HL-60/S4 (cell line): Measurements from ENCODE around the gene HOXA13.

Experiments used
- in situ Hi-C: fragments of 300-500 bp; cut with MboI; formaldehyde crosslinking; loops from 2 replicates; pipeline ENCODE4 v1.14.3; 2022; ENCODE audit warnings: low sequenced_read_pairs

The HOXA13 gene

DNA sequence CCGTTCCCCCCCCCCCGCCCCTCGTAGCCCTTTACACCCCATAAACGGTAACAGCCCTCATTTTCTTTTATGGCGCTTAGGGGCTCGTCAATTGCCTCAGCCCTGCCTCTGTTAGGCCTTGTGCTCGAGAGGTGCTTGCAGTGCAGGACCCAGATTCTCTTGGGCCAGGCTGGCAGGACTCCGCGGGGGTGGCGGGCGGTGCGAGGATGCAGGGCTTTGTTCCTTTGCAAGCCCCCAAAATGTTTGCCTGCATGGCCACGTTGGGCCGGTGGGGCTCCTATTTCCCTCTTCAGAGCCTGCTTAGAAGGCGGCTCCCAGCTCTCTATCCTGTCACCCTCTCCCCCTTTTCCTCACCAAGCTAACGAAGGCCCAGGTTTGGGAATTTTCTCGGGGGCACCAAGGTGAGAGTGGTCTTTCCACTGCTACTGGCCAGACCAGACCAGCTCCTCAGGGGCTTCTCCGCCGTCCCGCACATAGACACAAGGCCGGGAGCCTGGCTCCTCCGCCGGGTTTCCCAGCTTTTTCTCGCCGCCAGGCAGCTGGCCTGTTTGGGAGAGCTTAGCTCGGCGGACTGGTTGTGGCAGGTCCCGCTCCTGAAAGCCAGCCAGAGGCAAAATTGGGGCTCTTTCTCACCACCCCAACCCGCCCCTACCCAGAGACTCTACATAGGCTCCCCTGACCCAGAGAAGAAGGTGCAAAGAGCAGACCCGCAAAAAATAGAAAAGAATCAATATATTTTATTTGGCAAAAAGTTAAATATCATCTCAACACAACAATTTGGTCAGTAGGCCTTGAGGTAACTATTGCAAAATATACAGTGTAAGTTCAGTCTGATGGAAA is 38.0 kb downstream of the HOXA13 start:
- in situ Hi-C loops = loop anchor here (25.0 kb wide), 1 partner anchor 800 kb away; no protein-coding TSS in a partner anchor

DNA sequence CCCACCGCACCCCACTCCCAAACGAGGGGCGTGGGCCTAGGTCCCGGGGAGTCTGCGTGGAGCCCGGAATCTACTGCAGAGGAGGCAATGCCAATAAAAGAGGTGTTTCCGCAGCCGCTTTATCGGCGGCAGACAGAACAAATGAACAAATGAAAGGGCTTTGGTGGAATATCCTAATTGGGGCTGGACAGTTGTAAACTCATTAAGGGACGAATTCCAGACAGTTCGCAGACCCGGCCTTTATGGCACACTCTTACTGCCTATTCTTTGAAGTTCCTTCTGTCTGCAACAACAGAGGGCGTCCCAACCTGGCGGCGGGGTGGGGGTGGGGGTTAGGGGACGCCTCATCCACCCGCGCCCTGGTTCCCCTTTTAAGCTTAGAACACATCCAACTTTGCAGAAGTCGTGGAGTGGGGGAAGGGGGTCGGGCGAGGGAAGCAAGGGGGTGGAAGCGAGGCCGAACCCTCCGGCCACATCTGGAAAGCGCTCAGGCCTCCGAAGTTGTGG is 38.6 kb downstream of the HOXA13 start:
- in situ Hi-C loops = loop anchor here (25.0 kb wide), 1 partner anchor 799 kb away; no protein-coding TSS in a partner anchor

DNA sequence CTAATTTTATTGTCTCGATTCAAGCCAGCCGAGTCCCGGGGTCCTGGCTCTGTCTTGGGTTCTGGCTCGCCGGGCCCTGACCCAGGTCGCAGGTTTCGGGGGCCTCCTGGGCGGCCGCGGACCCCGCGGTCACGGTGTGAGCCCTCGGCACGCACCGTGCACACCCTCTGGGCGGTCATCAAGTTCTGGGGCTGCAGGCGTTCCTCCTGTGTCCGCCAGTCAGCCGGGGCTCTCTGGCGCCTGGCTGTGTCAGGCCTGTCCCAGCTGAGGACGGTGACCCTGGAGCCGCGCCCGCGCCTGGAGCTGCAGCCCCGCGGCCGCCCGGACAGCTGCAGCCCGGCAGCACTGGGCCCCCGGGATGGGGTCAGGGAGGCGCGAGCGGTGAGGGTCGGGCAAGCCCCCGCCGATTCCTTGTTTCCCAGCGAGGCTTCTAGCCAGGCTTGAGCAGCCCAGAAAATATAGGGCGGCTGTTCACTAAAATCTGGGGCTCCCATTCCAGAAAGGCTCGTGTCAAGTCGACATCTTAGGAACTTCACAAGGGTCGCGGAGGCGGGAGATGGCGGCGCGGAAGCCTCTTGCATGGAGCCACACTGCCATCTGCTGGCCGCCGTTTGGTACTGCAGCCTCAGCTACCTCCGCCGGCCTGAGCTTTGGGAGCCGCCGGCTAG is 39.2 kb downstream of the HOXA13 start:
- in situ Hi-C loops = loop anchor here (25.0 kb wide), 1 partner anchor 798 kb away; no protein-coding TSS in a partner anchor

DNA sequence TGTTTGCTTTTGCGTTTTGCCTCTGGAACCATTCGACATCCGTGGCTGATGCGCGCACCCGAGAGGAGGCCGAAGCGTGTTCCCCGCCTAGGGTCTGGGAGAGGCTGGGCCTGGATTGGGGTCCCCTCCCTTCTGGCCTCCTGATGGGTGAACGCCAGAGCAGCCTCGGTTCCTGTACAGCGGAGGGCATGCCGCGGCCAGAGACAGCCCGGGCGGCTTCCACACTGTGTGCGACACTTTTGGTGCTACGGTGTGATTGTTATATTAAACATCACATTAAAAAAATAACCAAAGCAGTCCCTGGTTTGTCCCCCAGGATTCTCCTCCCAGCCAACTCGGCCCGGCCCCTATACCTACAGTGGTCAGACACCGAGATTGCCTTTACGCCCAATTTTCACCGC is 39.7 kb downstream of the HOXA13 start:
- in situ Hi-C loops = loop anchor here (25.0 kb wide), 1 partner anchor 798 kb away; no protein-coding TSS in a partner anchor

DNA sequence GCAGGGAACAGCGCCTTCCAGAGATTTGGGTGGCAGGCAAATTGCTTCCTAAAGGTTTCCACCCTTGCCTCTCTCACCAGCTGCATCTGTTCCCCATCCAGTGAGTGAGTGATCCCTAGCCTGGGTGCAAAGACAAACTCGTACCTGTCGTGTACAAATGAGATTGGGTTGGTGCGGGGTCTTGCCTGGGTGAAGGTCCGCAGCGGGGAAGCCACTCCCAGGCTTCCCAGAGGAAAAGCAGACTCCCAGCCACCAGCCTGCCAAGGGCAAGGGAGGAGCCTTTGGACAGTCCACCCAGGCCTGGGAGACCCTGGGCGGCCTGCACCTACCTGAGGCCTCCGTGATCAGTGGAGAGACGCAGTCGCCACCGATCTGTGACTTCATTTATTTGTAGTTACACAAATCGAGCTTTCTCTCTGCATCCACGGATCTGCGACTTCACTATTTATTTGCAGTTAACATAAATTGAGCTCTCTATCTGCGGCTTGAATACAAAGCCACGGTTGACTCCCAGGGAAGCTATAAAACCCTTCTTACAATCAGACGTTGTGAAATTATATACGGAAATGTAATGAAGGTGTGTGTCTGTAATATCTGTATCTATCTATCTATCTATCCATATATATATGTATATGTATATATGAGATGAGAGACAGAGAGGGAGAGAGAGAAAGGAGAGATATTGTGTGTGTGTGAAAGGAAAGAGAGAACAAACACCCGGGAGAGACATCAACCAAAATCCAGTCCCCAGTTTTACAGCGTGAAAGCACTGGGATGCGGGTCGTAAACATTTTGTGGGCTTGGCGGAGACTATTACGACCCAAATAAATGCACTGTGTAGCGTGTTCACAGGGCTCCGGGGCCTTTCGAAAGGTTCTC is 40.4 kb downstream of the HOXA13 start:
- in situ Hi-C loops = loop anchor here (25.0 kb wide), 1 partner anchor 797 kb away; no protein-coding TSS in a partner anchor

DNA sequence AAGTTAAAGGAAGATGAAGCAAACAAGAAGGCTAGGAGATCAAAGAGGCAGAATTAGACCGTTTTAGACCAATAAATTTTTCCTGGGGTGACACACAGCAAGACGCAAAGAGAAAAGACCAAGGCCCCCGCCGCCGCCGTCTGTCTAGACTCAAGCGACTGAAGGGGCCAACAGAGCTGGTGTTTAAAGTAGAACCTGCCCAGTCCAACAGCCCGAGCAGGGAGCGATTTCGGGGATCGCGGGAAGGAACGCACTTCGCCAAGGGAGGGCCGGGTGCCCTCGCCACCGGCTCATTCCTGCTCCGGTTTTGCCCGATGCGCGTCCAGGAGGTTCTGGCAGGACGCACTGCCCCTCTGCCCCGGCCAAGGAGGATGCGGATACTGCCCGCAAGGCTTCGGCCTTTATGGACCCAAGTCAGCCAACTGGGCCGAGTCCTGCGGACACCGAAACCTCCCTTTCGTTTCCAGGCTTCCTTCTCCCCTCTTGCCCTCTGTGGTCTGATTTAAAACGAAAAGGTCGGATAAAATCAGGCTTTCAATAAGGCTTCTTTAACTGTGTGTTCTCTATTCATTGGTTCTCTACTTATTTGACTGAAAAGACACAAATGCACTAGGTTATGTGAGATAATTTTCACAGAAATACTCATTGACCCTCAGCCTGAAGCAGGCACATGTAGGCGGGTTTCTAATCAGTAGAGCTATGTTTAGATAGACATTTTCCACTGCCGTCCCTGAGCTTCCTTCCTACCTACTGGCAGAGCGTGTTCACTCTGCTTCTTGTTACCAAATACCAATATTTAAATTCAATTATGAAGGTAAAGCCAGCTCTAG is 41.2 kb downstream of the HOXA13 start:
- in situ Hi-C loops = loop anchor here (25.0 kb wide), 1 partner anchor 796 kb away; no protein-coding TSS in a partner anchor

DNA sequence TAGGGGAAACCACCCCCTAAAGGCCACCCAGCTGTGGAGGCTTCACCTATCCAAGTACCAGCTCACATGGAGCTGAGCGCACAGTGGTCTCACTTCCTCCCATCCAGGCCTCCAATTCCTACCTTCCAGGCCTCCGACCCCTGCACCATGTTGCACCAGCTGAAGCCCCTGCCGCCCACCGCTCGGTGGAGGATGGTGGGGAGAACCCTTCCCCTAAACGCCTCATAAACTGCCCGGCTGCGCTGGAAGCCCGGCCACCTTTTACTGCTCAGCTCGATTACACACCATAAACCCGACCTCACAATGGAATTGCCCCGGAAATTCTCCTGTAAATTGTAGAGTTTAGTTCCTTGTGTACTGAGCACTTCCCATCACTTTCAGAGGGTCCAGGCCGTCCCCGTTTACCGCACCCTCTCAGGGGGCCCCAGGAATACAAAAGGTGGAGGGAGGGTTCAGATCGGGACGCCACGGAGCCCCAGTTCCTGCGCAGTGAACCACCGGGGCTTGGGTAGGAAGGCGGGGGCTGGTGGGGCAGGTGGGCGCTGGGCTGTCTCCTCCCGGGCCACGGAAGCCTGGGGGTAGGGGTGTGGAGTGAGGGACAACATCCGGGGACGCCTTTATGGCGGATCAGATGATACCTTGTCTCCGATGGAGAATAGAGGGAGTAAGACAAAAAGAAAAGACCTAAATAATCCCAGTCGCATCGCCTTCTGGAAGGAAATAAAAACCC is 42.0 kb downstream of the HOXA13 start:
- in situ Hi-C loops = loop anchor here (25.0 kb wide), 1 partner anchor 796 kb away; no protein-coding TSS in a partner anchor

DNA sequence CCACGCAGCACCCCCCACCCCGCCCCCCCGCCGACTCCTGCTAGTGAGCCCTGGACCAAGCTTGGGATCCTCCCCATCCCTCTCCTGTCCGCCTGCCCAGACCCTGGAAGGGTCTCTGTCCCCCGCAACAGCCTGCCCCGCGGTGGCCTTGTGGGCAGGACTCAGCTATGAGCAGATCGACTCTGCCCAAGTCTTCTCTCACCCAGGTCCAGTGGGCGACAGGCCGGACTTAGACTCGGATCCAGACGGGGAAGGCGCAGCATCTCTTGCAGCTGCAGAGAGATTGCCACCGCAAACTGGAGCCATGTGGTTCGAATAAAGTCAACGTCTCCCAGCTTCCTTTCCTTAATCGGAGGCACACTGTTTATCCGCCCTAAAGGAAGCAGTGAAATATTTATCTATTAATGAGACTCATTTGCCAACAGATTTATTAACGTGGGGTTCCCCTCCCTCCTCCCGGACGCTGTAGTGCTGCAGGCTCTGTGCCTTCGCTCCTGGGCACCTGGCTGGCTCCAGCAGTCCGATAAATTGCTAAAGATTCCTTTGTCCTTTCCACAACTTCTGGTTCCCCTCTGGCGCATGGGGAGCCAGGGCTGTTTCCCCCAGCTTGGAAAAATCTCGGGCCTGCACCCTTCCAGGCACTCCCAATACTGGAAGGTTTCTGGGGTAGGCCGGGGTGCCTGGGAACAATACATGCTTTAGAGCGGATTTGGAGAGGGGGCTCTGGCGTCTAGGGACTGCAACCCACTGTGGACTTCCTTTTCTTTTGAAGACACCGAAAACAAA is 42.8 kb downstream of the HOXA13 start:
- in situ Hi-C loops = loop anchor here (25.0 kb wide), 1 partner anchor 795 kb away; no protein-coding TSS in a partner anchor

DNA sequence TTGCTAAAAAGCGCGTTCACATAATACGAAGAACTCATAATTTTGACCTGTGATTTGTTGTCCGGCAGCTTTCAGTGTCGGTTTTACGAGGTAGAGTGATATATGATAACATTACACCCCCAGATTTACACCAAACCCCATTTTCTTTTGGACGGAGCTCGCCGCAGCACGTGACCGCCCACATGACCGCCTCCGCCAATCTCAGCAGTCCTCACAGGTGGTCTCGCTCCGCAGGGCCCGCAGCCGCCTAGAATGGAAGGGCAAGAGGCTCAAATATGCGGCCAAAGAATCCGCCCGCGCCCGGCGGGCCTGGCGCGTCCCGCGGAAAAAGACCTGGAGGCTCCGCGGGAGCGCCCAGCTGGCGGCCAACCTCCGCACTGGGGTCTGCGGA is 43.4 kb downstream of the HOXA13 start, which contains the start of gene HOXA7:
Gene HOXA7, minus strand, starts transcription at position 168 of the 391 bp plus-strand sequence. Its CDS starts 130 bp downstream, at position 38.
- in situ Hi-C loops = loop anchor here (25.0 kb wide), 1 partner anchor 794 kb away; no protein-coding TSS in a partner anchor

DNA sequence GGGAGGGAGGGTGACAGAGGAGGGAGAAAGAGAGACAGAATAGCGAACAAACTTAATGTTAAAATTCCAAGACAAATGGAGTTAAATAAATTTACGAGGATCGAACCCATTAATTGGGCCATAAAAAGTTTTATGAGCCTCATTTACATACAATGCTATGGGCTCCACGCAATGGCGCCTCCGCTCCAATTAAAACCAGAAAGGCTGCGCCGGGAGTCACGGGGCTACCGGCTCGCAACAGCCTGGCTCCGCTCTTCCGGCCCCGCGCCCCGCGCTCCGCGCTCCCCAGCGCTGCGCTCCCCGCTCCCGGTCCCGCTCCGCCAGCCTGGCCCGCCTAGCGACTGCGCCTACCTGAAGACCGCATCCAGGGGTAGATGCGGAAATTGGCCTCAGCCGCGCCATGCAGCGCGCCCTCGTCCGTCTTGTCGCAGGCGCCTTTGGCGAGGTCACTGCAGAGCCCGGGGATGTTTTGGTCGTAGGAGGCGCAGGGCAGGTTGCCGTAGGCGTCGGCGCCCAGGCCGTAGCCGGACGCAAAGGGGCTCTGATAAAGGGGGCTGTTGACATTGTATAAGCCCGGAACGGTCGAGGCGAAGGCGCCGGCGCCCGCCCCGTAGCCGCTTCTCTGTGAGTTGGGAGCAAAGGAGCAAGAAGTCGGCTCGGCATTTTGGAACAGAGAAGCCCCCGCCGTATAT is 43.9 kb downstream of the HOXA13 start:
- in situ Hi-C loops = loop anchor here (25.0 kb wide), 1 partner anchor 794 kb away; no protein-coding TSS in a partner anchor

DNA sequence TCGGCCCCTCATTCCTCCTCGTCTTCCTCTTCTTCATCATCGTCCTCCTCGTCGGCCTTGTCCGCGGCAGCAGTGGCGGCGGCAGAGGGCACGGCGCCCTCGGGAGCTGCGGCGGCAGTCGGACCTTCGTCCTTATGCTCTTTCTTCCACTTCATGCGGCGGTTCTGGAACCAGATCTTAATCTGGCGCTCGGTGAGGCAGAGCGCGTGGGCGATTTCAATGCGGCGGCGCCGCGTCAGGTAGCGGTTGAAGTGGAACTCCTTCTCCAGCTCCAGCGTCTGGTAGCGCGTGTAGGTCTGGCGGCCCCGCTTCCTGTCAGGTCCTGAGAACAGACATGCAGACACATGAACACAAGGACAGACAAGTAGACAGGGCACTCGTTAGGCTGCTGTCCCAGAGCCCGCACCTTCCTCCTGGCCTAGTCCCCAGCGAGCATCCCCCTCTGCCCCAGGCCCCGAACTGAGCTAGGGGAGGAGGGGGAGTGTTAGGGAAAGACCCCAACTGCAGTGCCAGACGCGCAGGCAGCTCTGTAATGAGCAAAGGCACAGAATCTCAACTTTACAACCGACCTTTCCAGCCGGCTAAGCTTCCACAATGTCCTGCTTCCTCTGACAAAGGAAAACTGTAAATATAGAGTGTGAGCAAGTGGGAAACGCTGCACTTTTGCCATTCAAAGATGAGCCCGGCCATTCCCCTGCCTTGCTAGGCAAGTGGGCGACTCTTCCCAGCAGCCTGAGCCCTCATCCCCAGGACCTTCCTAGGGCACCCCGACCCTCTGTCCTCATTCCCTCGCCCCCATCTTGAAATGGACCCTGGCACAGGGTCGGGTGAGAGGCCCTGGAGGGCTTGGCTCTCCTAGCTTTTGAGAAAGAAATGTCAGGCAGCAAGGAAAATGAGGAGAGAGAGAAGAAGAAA is 44.7 kb downstream of the HOXA13 start:
- in situ Hi-C loops = loop anchor here (25.0 kb wide), 1 partner anchor 793 kb away; no protein-coding TSS in a partner anchor

DNA sequence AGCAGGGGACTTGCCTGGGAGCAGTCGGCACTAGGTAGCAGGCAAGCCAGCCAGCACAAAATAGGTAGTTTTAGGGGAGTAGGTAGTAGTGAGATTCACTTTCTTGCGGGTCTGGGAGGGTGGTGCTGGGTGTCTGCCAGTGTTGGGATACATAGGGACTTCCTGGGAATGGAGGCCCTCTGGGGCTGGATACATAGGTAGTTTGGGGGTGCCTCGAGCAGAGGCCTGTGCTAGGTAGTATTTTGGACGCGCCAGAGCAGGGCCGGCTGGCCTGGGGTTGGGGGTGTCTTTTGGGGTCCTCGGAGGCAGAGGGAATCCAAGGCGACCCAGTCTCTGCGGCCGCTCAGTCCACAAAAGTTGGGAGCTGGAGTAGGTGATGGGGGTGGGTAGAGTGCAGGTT is 45.5 kb downstream of the HOXA13 start:
- in situ Hi-C loops = loop anchor here (25.0 kb wide), 1 partner anchor 792 kb away; no protein-coding TSS in a partner anchor

DNA sequence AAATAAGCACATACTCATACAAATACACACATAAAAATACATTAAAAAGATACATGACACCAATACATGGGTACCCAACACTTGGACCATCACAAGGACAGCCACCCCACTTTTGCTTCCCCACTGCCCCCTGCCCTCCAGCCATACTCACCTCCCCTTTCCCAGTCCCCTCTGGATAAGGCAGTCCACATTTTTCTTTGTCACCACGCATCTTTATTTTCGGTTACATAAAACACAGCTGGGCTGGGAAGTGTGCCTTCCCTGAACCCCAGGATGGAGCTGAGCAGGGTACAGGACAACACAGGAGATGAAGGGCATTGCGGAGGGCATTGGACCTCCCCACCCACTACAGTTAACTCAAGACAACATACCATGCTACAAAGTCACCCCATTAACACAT is 46.4 kb downstream of the HOXA13 start:
- in situ Hi-C loops = loop anchor here (25.0 kb wide), 1 partner anchor 791 kb away; no protein-coding TSS in a partner anchor

DNA sequence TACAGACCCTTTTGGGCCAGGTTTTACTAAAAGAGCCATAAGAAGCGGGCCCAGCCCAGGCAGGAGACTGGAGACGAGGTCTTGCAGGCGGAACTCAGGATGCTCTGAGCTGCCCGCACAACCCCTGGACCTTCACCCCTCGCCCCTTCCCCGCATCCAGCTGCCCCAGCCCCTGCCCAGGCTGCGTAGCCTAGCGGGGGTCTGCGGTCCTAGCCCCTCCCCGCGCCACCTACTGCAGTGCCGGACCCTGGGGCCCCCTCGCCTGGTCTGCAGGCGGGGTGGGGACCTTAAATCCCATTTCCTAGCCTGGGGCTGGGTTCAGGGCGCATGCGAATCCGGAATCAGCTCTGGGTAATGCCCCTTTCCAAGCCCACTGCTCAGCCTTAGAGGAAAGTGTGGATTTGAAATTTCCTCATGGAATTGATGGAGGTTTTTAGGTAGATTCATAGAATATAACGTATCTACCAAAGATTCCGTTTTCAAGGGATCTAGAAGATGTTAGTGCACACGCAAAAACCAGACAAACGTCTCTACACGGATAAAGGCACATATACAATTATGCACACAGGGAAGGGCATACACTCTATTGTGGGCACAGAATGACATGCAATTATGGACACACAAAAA is 47.0 kb downstream of the HOXA13 start:
- in situ Hi-C loops = loop anchor here (25.0 kb wide), 1 partner anchor 791 kb away; no protein-coding TSS in a partner anchor
